Stimulated activated CD8-positive, alpha-beta memory T cell treated with anti-CD3 and anti-CD28 coated beads, Interleukin-7, amount 100 ng/mL, for 24 hours (primary cell): Measurements from ENCODE around the gene MLXIPL.

ENCODE experiments used
- DNase-seq: peaks from one replicate; pipeline ENCODE4 v3.0.0-alpha.2; 2020; ENCODE audit warnings: low read depth

MLXIPL gene

GRCh38 chr7:73547841-73548240 lies 76.5 kb downstream of the MLXIPL start:
- DNase-seq, result no peak

- no peak for DNase-seq
These were observed 79.6 kb downstream of the MLXIPL start for GRCh38 chr7:73544678-73545077.
